ENCODE results near the gene C19orf47.

DNA sequence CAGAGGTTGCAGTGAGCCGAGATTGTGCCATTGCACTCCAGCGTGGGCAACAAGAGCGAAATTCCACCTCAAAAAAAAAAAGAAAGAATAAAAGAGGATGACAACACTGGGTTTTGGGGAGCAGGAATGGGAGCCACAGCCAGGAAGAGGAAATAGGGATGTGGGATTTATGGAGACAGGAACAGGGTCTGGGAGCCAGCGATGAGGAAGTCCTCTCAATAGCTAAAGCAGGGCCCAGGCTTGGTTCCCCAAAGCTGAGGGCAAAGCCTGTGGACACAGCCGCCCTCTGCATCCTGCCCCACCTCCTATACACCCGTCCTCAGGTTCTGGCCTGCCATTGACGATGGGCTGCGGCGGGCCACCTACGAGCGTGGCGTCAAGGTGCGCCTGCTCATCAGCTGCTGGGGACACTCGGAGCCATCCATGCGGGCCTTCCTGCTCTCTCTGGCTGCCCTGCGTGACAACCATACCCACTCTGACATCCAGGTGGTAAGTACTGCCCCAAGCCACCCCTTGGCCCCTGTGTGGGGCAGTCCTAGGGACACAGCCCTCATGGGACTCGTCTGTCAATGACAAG lies 28.2 kb upstream of the C19orf47 start:
- TF ChIP-seq EZH2phosphoT487 (IDR thresholded peaks at IDR 0.05; ENCODE audit: borderline replicate concordance) (no peak), POLR2AphosphoS5 (IDR thresholded peaks at IDR 0.05; ENCODE audit: low read depth, low read length) (no peak)
- TF ChIP-seq, protein P1, sequence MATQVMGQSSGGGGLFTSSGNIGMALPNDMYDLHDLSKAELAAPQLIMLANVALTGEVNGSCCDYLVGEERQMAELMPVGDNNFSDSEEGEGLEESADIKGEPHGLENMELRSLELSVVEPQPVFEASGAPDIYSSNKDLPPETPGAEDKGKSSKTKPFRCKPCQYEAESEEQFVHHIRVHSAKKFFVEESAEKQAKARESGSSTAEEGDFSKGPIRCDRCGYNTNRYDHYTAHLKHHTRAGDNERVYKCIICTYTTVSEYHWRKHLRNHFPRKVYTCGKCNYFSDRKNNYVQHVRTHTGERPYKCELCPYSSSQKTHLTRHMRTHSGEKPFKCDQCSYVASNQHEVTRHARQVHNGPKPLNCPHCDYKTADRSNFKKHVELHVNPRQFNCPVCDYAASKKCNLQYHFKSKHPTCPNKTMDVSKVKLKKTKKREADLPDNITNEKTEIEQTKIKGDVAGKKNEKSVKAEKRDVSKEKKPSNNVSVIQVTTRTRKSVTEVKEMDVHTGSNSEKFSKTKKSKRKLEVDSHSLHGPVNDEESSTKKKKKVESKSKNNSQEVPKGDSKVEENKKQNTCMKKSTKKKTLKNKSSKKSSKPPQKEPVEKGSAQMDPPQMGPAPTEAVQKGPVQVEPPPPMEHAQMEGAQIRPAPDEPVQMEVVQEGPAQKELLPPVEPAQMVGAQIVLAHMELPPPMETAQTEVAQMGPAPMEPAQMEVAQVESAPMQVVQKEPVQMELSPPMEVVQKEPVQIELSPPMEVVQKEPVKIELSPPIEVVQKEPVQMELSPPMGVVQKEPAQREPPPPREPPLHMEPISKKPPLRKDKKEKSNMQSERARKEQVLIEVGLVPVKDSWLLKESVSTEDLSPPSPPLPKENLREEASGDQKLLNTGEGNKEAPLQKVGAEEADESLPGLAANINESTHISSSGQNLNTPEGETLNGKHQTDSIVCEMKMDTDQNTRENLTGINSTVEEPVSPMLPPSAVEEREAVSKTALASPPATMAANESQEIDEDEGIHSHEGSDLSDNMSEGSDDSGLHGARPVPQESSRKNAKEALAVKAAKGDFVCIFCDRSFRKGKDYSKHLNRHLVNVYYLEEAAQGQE (IDR thresholded peaks at IDR 0.05; ENCODE audit: low read depth): no peak
